PC-9 (cell line): ENCODE measurements around the gene TMPRSS11E.

Experiments
- EZH2 ChIP-seq: fragments of 200-600 bp; sonication (generic); IDR thresholded peaks from 2 replicates; pipeline ENCODE4 v1.8.0; 2017; ENCODE audit warnings: antibody characterized with exemption, low read depth
- TF ChIP-seq, protein P1 (sequence below): fragments of 200-600 bp; sonication (generic); conservative IDR thresholded peaks from 2 replicates; pipeline ENCODE4 v1.6.1; 2017; ENCODE audit warnings: mixed run types, antibody characterized with exemption, mild to moderate bottlenecking, moderate library complexity

- TF ChIP-seq, protein P1, sequence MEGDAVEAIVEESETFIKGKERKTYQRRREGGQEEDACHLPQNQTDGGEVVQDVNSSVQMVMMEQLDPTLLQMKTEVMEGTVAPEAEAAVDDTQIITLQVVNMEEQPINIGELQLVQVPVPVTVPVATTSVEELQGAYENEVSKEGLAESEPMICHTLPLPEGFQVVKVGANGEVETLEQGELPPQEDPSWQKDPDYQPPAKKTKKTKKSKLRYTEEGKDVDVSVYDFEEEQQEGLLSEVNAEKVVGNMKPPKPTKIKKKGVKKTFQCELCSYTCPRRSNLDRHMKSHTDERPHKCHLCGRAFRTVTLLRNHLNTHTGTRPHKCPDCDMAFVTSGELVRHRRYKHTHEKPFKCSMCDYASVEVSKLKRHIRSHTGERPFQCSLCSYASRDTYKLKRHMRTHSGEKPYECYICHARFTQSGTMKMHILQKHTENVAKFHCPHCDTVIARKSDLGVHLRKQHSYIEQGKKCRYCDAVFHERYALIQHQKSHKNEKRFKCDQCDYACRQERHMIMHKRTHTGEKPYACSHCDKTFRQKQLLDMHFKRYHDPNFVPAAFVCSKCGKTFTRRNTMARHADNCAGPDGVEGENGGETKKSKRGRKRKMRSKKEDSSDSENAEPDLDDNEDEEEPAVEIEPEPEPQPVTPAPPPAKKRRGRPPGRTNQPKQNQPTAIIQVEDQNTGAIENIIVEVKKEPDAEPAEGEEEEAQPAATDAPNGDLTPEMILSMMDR, result no peak
- TF ChIP-seq EZH2, result no peak
Measured at GRCh38 chr4:68426516-68426915, 20.7 kb upstream of the TMPRSS11E start.
